Measurements from ENCODE around the gene CTCFL.

GRCh38 chr20:57505979-57506378, 19.0 kb downstream of the CTCFL start:
- TF ChIP-seq NFIC (IDR thresholded peaks at IDR 0.05) (no peak), EP300 (IDR thresholded peaks at IDR 0.05; ENCODE audit: borderline replicate concordance) (no peak), YY1 (IDR thresholded peaks at IDR 0.05; ENCODE audit: low read depth) (no peak), TAF1 (IDR thresholded peaks at IDR 0.05; ENCODE audit: low read depth) (no peak), MAX (IDR thresholded peaks at IDR 0.05) (no peak), REST (IDR thresholded peaks at IDR 0.05; ENCODE audit: low read depth) (no peak), USF1 (IDR thresholded peaks at IDR 0.05) (no peak), CEBPB (IDR thresholded peaks at IDR 0.05) (no peak), FOXM1 (IDR thresholded peaks at IDR 0.05; ENCODE audit: borderline replicate concordance, low read depth) (no peak)
